ENCODE data around the gene DNAJC6. TPM values are rescaled to one million over a fixed set of nuclear protein-coding genes. Genes with fewer than 3 reads are reported as not detected.
A peak's percentile ranks its signal among the peaks of the same experiment; 100 is the strongest.

Gene DNAJC6
- total RNA-seq, 2 experiments from 2014 or later, result 1.4 TPM

DNA sequence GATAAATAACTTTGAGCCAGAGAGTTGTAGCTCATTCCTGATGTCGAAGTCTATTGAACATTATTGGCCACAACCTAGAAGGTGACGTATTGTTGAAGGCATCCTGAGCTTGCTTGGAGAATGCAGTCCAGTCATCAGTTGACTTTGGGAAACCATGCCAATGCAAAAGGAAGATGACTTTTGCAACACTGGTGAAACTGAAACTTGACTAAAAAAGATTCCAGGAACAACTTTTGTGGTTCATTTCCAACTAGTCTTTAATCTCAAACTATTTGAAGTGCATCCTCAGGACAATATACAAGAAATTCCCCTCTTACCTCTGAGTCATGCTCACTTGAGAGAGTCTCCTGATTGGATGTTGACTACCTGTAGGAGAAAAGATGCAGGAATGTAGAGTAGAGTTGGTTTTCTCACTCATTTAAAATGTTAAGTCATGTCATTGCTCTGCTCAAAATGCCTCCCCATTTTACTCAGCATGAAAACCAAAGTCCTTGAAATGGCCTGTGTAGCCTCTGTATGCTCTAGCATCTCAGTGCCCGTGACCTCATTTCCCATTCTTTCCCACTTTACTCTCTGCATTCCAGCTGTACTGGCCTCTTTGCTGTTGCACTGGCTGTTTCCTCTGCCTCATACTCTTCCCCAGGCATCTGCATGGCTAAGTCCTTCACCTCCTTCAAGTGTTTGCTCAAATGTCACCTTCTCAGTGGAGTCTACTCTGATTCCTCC, 86.7 kb downstream of the DNAJC6 start:
- peak; percentile 37 for ATAC-seq

DNA sequence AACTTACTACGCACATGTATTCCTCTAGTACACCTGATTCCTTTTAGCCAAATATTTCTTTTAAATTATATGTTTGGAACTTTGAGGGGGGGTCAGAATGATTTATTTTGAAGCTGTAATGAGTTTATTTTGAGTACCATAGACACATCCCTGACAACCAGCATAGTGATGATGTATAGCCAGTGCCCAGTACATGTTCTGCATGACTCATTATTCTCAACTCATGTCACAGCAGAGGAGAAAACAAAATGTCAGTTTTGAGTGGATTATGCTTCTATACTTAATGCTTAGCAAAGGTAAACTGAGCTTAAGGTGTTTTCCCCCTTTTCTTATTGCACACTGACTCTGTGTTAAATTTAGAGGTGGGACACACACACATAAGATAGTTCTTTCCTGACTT, 88.7 kb downstream of the DNAJC6 start:
- H3K4me3 Mint-ChIP-seq, result no peak overlapping the region
- no peak overlapping the region for H3K27ac Mint-ChIP-seq
- DNase-seq (no peak), ATAC-seq (no peak)
- peaks cover 2% of the 10 kb centered on the region for H3K36me3 Mint-ChIP-seq (ENCODE audit: low read depth)
- H3K4me1 Mint-ChIP-seq (ENCODE audit: low read depth), result peaks cover 40% of the 10 kb centered on the region
- H3K27me3 Mint-ChIP-seq (ENCODE audit: low read depth), result no peaks in the 10 kb centered on the region
- CTCF ChIA-PET, result interaction anchor here (1.0 kb wide), 1 partner anchor 24 kb away, joined by 3 read pairs; no protein-coding TSS in a partner anchor
- POLR2A ChIA-PET, result no interaction called here
- no peaks in the 10 kb centered on the region for H3K9me3 Mint-ChIP-seq (ENCODE audit: insufficient read depth)

More for the DNA sequence above, 86.7 kb downstream of the DNAJC6 start:
- Mint-ChIP-seq H3K4me1 (ENCODE audit: low read depth) (peaks cover 47% of the 10 kb centered on the region), H3K9me3 (ENCODE audit: insufficient read depth) (no peaks in the 10 kb centered on the region), H3K27me3 (ENCODE audit: low read depth) (no peaks in the 10 kb centered on the region), H3K27ac (peak overlapping the region; percentile 62), H3K4me3 (no peak overlapping the region), H3K36me3 (ENCODE audit: low read depth) (peaks cover 2% of the 10 kb centered on the region)
- ChIA-PET CTCF (interaction anchor here (0.6 to 1.0 kb wide), 2 partner anchors 160 to 292 kb away, joined by 3 to 5 read pairs; no protein-coding TSS in a partner anchor), POLR2A (no interaction called here)
- DNase-seq, result no peak

DNA sequence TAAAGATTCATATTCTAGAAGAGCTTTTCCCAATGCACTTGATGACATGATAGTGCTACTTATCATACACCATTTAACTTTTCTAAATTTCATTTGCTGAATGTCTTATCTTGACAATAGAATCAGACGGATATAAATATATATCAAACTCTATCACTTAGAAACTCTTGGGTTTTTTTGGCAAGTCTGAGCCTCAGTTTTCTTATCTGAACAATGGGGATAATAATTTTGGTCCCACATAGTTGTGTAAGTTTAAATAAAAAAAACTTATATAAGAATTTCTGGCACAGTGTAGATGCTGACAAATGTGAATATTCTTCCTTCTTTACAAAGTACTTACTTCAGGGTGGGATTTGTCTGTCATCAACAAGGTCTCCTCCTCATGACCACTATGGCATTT, 89.7 kb downstream of the DNAJC6 start:
- Mint-ChIP-seq H3K4me3 (no peak overlapping the region), H3K4me1 (ENCODE audit: low read depth) (peaks cover 31% of the 10 kb centered on the region), H3K9me3 (ENCODE audit: insufficient read depth) (no peaks in the 10 kb centered on the region), H3K36me3 (ENCODE audit: low read depth) (peaks cover 2% of the 10 kb centered on the region), H3K27ac (no peak overlapping the region), H3K27me3 (ENCODE audit: low read depth) (no peaks in the 10 kb centered on the region)
- no peak for ATAC-seq
- ChIA-PET CTCF (no interaction called here), POLR2A (no interaction called here)
- no peak for DNase-seq

DNA sequence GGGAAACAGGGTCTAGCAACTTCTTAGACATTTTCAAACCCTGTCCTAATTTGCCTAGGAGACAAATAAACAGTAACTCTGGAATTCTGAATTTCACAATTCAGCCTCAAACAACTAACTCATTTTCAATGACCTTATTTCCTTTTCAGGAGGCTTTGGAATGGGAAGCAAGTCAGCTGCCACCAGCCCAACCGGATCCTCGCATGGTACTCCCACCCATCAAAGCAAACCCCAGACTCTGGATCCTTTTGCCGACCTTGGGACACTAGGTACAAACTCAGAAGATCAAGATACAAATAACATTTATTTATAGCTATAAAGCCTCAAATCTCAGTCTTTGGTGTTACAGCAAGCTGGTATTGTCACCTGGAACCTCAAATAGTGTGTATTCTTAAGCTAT, 92.3 kb downstream of the DNAJC6 start:
- no peaks in the 10 kb centered on the region for H3K27me3 Mint-ChIP-seq (ENCODE audit: low read depth)
- no peaks in the 10 kb centered on the region for H3K9me3 Mint-ChIP-seq (ENCODE audit: insufficient read depth)
- peaks cover 7% of the 10 kb centered on the region for H3K4me1 Mint-ChIP-seq (ENCODE audit: low read depth)
- POLR2A ChIA-PET, result no interaction called here
- CTCF ChIA-PET, result interaction anchor here (1.3 kb wide), 1 partner anchor 58 kb away, joined by 4 read pairs; no protein-coding TSS in a partner anchor
- no peak overlapping the region for H3K4me3 Mint-ChIP-seq
- peaks cover 2% of the 10 kb centered on the region for H3K36me3 Mint-ChIP-seq (ENCODE audit: low read depth)
- no peak overlapping the region for H3K27ac Mint-ChIP-seq
- DNase-seq (no peak), ATAC-seq (no peak)

DNA sequence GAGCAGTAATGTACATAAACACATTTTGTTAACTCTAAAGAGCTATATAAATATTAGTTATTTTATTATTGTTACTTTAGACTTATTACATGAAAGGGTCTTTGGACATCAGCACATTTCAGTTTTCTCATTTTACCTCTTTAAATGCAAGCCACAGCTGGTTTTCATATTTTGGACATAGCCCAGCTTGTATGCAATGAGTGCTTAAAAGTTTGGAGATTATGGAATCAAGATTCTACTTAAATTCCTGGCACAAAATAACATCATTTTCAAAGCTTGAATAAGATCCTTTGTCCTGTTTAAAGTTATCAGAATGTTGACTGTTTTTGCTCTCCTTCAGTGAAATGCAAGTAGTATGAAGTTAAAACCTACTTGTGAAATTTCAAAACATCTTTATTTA, 95.6 kb downstream of the DNAJC6 start:
- Mint-ChIP-seq H3K4me3 (no peak overlapping the region), H3K9me3 (ENCODE audit: insufficient read depth) (no peaks in the 10 kb centered on the region), H3K27me3 (ENCODE audit: low read depth) (peaks cover 1% of the 10 kb centered on the region), H3K4me1 (ENCODE audit: low read depth) (no peaks in the 10 kb centered on the region), H3K36me3 (ENCODE audit: low read depth) (no peaks in the 10 kb centered on the region), H3K27ac (no peak overlapping the region)
- ATAC-seq (no peak), DNase-seq (no peak)
- CTCF ChIA-PET, result interaction anchor here (1.0 to 1.6 kb wide), 3 partner anchors 10 to 25 kb away, joined by 3 to 6 read pairs (median 6); partner anchors contain the start of genes LEPR and LEPROT
- POLR2A ChIA-PET, result no interaction called here

DNA sequence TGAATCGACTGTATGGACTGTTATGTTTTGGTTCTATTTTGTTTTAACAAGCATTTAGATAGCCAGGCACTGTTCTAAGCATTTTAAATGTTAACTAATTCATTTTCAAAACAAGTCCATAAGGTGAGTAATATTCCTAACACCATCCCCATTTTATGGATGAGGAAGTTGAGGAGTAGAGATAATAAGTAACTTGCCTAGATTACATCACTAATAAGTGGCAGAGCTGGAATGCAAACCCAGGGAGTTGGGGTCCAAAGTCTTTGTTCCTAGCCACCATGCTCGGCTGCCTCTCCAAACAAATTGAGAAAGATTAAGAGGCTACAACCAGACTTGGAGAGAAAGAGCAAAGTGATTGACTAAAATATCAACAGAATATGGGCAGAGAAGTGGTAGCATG, 98.5 kb downstream of the DNAJC6 start:
- Mint-ChIP-seq H3K27me3 (ENCODE audit: low read depth) (peaks cover 2% of the 10 kb centered on the region), H3K36me3 (ENCODE audit: low read depth) (no peaks in the 10 kb centered on the region), H3K9me3 (ENCODE audit: insufficient read depth) (no peaks in the 10 kb centered on the region), H3K4me3 (no peak overlapping the region), H3K27ac (no peak overlapping the region), H3K4me1 (ENCODE audit: low read depth) (no peaks in the 10 kb centered on the region)
- ATAC-seq, result no peak
- POLR2A ChIA-PET, result no interaction called here
- DNase-seq, result no peak
- CTCF ChIA-PET, result no interaction called here

DNA sequence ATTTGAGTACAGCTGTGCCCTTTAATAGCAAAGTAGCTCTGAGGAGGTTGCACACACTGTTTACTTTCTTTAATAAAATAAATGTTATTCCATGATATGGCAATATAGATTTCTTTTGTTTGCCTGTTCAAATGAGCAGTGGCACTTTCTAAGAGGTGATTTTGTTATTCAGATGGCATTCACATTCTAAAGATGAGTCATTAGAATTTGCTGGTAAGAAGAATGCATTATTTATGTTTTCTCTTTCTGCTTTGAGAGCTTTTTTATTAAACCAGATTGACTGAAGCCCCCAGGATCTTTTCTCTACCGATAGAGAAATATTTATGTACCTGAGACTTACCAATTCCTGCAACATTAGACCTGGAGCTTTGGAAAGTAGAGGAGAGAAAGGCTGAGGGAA, 100.0 kb downstream of the DNAJC6 start:
- no peak overlapping the region for H3K27ac Mint-ChIP-seq
- no peaks in the 10 kb centered on the region for H3K9me3 Mint-ChIP-seq (ENCODE audit: insufficient read depth)
- no peaks in the 10 kb centered on the region for H3K4me1 Mint-ChIP-seq (ENCODE audit: low read depth)
- ChIA-PET POLR2A (interaction anchor here (0.6 kb wide), 1 partner anchor 18 kb away, joined by 3 read pairs; no protein-coding TSS in a partner anchor), CTCF (interaction anchor here (1.0 to 1.2 kb wide), 3 partner anchors 15 to 196 kb away, joined by 3 read pairs; no protein-coding TSS in a partner anchor)
- no peaks in the 10 kb centered on the region for H3K36me3 Mint-ChIP-seq (ENCODE audit: low read depth)
- DNase-seq (no peak), ATAC-seq (no peak)
- H3K4me3 Mint-ChIP-seq, result no peak overlapping the region
- H3K27me3 Mint-ChIP-seq (ENCODE audit: low read depth), result peaks cover 6% of the 10 kb centered on the region

DNA sequence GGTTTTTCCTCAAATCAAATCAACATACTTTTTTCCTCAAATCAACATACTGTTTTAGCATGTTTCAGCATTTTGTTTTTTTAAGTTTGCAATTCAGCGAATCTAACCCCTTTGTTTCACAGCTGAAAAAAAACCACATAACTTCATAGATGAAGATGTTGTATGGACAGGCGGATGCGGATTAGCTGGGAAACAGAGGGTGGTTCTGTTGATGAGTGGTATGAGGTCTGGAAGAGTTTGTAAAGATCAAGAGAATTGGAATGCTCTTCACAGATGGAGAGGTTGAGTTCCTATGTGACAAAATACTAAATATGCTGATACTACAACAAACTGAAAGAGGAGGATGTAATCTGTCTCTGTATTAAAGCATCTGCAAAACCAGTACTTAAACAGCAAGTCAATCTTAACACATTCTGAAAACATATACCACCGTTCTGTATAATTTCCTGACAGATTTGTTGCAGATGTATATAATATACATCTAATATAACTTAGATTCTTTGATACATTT, 100.5 kb downstream of the DNAJC6 start:
- ChIA-PET POLR2A (interaction anchor here (0.6 kb wide), 1 partner anchor 18 kb away, joined by 3 read pairs; no protein-coding TSS in a partner anchor), CTCF (interaction anchor here (1.0 to 1.1 kb wide), 2 partner anchors 49 to 197 kb away, joined by 3 read pairs; no protein-coding TSS in a partner anchor)
- ATAC-seq, result no peak
- Mint-ChIP-seq H3K36me3 (ENCODE audit: low read depth) (no peaks in the 10 kb centered on the region), H3K4me1 (ENCODE audit: low read depth) (no peaks in the 10 kb centered on the region), H3K4me3 (no peak overlapping the region), H3K27me3 (ENCODE audit: low read depth) (peaks cover 6% of the 10 kb centered on the region), H3K9me3 (ENCODE audit: insufficient read depth) (no peaks in the 10 kb centered on the region), H3K27ac (no peak overlapping the region)
- no peak for DNase-seq

DNA sequence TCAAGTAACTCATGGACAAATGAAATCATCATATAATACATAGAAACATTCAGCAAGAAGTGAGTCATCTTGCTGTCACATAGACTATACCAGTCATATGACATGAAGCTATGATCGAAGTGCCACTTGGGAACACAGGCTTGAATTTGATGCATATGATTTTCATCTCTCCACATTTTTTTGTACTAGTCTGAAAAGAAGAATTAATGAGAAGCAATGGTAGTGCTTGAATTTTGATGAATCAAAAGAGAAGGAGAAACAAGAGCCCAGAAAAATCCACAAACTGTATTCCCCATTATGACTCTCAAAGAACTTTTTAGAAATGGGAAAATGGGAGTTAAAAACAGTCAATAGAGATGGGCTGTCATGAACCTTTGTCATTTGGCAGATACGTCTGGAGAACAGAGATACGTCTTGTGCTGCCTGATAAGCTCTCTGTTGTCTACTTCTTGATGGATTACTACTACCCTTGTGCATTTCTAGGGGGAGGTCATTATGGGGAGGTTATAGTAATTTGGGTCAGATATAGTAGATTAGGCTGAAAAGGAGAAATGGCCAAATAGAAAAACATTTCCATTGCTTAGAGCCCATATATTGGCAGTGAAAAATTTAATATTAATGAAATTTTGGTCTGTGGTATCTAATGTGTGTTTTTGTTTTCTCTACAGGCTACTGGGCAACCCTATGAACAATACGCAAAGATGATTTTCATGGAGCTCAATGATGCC, 103.1 kb downstream of the DNAJC6 start:
- POLR2A ChIA-PET, result no interaction called here
- Mint-ChIP-seq H3K9me3 (ENCODE audit: insufficient read depth) (no peaks in the 10 kb centered on the region), H3K4me1 (ENCODE audit: low read depth) (peaks cover 2% of the 10 kb centered on the region), H3K27ac (no peak overlapping the region), H3K4me3 (no peak overlapping the region), H3K27me3 (ENCODE audit: low read depth) (peaks cover 13% of the 10 kb centered on the region), H3K36me3 (ENCODE audit: low read depth) (no peaks in the 10 kb centered on the region)
- CTCF ChIA-PET, result interaction anchor here (1.2 kb wide), 1 partner anchor 19 kb away, joined by 4 read pairs; no protein-coding TSS in a partner anchor
- DNase-seq, result no peak
- ATAC-seq, result no peak

DNA sequence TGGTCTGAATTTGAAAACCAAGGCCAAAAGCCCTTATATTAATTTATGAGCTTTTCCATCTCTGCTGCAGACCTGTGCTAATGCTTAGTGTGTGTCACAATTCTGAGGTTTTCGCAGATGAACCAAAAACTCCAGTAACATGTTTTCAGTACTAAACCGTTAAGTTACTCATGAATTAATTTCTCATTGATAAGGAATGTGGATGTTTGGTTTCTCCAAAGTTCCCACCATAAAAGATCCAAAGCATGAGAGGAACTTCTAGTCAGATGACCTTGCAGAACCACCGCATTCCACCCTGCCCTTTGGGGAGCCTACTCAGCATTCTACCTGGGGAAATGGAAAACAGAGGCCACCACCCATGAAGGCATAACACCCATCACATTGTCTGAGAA, 103.6 kb downstream of the DNAJC6 start:
- Mint-ChIP-seq H3K27ac (no peak overlapping the region), H3K27me3 (ENCODE audit: low read depth) (peaks cover 13% of the 10 kb centered on the region), H3K9me3 (ENCODE audit: insufficient read depth) (no peaks in the 10 kb centered on the region), H3K4me1 (ENCODE audit: low read depth) (peaks cover 4% of the 10 kb centered on the region), H3K4me3 (no peak overlapping the region), H3K36me3 (ENCODE audit: low read depth) (no peaks in the 10 kb centered on the region)
- ATAC-seq (no peak), DNase-seq (no peak)
- POLR2A ChIA-PET, result no interaction called here
- CTCF ChIA-PET, result interaction anchor here (1.2 kb wide), 1 partner anchor 18 kb away, joined by 4 read pairs; no protein-coding TSS in a partner anchor

DNA sequence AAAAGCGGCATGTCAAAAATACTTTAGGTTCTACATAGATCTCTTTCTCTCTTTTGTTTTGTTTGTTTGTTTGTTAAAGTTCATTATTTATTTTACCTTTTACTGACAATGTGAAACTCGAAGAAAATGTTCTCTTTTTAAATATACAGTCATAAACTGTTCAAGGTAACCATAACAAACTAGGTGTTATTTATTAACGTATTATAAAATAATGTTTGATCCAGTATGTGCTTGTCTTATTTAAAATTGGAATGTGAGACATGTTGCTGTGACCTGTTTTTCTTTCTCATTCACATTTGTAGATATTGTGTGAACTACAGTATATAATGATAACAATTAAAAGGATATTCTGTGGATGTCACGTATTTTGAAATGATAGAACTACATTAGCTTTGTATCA, 105.2 kb downstream of the DNAJC6 start:
- Mint-ChIP-seq H3K27me3 (ENCODE audit: low read depth) (peaks cover 18% of the 10 kb centered on the region), H3K4me1 (ENCODE audit: low read depth) (peaks cover 13% of the 10 kb centered on the region), H3K27ac (no peak overlapping the region), H3K36me3 (ENCODE audit: low read depth) (no peaks in the 10 kb centered on the region), H3K4me3 (no peak overlapping the region), H3K9me3 (ENCODE audit: insufficient read depth) (no peaks in the 10 kb centered on the region)
- DNase-seq (no peak), ATAC-seq (no peak)
- ChIA-PET CTCF (interaction anchor here (0.7 kb wide), 2 partner anchors 10 to 271 kb away, joined by 3 read pairs; no protein-coding TSS in a partner anchor), POLR2A (no interaction called here)

DNA sequence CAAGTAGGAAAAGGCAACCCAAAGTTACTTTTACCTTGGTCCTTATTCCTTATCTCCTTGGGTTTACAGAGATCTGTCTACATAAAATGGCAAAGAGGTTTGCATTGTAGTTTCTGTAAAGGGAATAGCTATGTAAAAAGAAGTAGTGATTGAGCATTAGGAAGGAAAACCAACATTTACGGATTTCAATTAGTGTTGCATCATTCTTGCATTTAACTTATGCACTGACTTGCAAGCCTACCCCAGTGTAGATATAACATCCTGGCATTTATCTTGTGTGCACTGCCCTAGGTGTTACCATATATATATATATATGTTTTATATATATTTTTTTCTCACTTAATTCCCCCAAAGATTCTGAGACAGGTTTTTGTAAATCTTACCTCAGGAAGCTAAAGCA, 107.4 kb downstream of the DNAJC6 start:
- Mint-ChIP-seq H3K36me3 (ENCODE audit: low read depth) (no peaks in the 10 kb centered on the region), H3K27me3 (ENCODE audit: low read depth) (peaks cover 16% of the 10 kb centered on the region), H3K27ac (no peak overlapping the region), H3K4me3 (no peak overlapping the region), H3K9me3 (ENCODE audit: insufficient read depth) (no peaks in the 10 kb centered on the region), H3K4me1 (ENCODE audit: low read depth) (peaks cover 19% of the 10 kb centered on the region)
- ChIA-PET CTCF (interaction anchor here (0.8 to 2.9 kb wide), 3 partner anchors 14 to 181 kb away, joined by 3 to 10 read pairs (median 4); no protein-coding TSS in a partner anchor), POLR2A (interaction anchor here (0.6 to 1.1 kb wide), 2 partner anchors 27 to 753 kb away, joined by 3 to 4 read pairs; no protein-coding TSS in a partner anchor)
- DNase-seq, result no peak
- ATAC-seq, result no peak

Measured in activated CD8-positive, alpha-beta T cell treated with anti-CD3 and anti-CD28 coated beads, Interleukin-2, amount 10 ng/mL, durations not matched to agents 7 days and 5 days (primary cell).